BLaER1 (cell line): ENCODE results near the gene FAHD1.

Experiments used
- H3K27ac ChIP-seq: shearing (Covaris generic); formaldehyde crosslinking; 2 replicates; pipeline ENCODE4 v1.8.1; 2022
- H3K27me3 ChIP-seq: shearing (Covaris generic); formaldehyde crosslinking; 2 replicates; pipeline ENCODE4 v1.8.1; 2022
- H3K36me3 ChIP-seq: shearing (Covaris generic); formaldehyde crosslinking; 2 replicates; pipeline ENCODE4 v1.8.1; 2022
- H3K4me1 ChIP-seq: shearing (Covaris generic); formaldehyde crosslinking; 2 replicates; pipeline ENCODE4 v1.8.1; 2022
- H3K4me2 ChIP-seq: shearing (Covaris generic); formaldehyde crosslinking; 2 replicates; pipeline ENCODE4 v1.8.1; 2022
- H3K4me3 ChIP-seq: shearing (Covaris generic); formaldehyde crosslinking; 2 replicates; pipeline ENCODE4 v1.8.1; 2022
- H3K9ac ChIP-seq: shearing (Covaris generic); formaldehyde crosslinking; 2 replicates; pipeline ENCODE4 v1.8.1; 2022
- H3K9me3 ChIP-seq: shearing (Covaris generic); formaldehyde crosslinking; 2 replicates; pipeline ENCODE4 v1.8.1; 2022
- H4K20me1 ChIP-seq: shearing (Covaris generic); formaldehyde crosslinking; 2 replicates; pipeline ENCODE4 v1.8.1; 2022
- Cebpa-rat ChIP-seq: shearing (Covaris generic); IDR thresholded peaks from 2 replicates; pipeline ENCODE4 v1.8.1; 2022

The FAHD1 gene

DNA sequence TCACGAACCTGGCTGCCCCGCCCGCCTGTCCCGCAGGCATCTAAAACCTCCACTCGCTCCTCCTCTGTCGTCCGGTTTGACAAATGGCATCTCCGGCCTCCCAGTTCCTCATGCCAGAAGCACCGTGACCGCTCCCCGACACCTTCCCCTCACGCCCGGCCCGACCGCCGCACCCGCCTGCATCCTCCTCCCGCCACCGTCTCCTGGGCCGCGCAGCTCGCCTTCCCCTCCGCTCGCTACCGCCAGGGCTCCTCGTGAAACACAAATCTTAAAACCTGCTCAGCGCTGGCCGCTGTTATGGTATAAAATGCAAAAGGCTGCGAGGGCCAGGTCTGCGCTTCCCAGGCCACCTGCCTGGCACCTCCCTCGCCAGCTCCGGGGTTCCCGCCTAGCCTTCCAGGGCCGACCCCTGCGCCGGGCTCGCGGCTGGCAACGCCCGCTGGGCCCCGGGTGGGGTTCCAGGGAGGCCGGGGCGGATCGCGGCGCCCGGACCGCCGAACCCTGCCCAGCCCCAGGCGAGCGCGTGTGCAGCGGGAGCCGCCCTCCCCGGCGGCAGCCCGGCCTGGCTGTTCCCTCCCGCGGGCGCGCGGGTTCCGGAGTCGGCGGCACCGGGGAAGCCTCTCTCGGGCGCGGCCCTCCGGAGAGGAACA lies 45.1 kb upstream of the FAHD1 start:
- Histone ChIP-seq H3K9ac (peak overlapping the region; percentile 94), H3K27me3 (no peaks in the 10 kb centered on the region), H3K4me3 (peak overlapping the region; percentile 97), H3K4me1 (peaks cover 35% of the 10 kb centered on the region), H3K4me2 (peak overlapping the region; percentile 97), H3K9me3 (no peaks in the 10 kb centered on the region), H4K20me1 (peaks cover 94% of the 10 kb centered on the region), H3K36me3 (peaks cover 66% of the 10 kb centered on the region), H3K27ac (peak overlapping the region; percentile 87)
- TF ChIP-seq Cebpa-rat = no peak

DNA sequence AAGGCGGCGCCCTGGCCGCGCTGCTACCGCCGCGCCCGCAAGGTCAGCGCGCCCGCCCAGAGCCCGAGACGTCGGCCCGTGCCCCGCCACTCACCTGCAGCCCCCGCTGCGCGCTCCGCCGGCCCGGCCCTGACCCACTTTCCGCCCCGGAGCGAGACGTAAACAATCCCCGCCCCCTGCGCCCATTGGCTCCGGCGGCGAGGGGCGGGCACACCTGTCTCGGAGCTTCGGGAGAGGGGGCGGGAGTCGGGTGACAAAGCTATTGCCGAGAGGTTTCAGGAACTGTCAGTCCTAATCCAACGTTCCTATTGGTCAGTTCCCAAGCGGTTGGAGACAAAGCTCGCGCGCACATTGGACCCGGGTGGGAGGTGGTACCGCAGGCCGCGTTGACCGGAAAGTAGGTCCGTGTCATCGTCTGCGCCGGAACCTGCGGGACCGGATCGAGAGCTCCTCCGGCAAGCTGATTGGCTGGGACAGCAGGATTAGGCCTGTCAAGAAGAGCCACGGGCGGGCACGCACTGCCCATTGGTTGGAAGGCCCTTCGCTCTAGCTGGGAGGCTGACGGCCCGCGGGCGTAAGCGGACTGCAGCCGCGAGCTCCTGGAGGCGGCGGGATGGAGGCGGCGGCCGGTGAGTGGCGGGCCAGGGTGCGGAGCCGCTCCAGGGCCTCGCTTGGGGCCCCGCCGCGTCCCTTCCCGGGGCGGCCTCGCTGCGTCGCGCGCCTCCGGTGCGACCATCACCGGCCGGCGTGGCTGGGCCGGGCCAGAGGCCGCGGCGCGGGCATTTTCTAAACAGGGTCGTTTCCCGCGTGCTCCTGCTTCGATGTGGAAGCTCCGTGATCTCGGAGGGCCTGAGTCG lies 44.4 kb upstream of the FAHD1 start, which contains the start of the genes NUBP2 and SPSB3:
NUBP2 (plus strand) TSS at position 553 of the 857 bp plus-strand sequence; CDS start at position 614, 61 bp downstream.
SPSB3 (minus strand) TSS at position 164 of the 857 bp plus-strand sequence. CDS start 1,088 bp downstream, outside the sequence.
- Histone ChIP-seq H3K9ac (peak within 1 kb of the TSS; percentile 94), H4K20me1 (peaks cover 94% of the 10 kb centered on the region), H3K4me2 (peak within 1 kb of the TSS; percentile 97), H3K27ac (peak within 1 kb of the TSS; percentile 91), H3K4me1 (peaks cover 28% of the 10 kb centered on the region), H3K4me3 (peak within 1 kb of the TSS; percentile 97), H3K9me3 (no peaks in the 10 kb centered on the region), H3K27me3 (no peaks in the 10 kb centered on the region), H3K36me3 (peaks cover 66% of the 10 kb centered on the region)
- no peak for TF ChIP-seq Cebpa-rat

DNA sequence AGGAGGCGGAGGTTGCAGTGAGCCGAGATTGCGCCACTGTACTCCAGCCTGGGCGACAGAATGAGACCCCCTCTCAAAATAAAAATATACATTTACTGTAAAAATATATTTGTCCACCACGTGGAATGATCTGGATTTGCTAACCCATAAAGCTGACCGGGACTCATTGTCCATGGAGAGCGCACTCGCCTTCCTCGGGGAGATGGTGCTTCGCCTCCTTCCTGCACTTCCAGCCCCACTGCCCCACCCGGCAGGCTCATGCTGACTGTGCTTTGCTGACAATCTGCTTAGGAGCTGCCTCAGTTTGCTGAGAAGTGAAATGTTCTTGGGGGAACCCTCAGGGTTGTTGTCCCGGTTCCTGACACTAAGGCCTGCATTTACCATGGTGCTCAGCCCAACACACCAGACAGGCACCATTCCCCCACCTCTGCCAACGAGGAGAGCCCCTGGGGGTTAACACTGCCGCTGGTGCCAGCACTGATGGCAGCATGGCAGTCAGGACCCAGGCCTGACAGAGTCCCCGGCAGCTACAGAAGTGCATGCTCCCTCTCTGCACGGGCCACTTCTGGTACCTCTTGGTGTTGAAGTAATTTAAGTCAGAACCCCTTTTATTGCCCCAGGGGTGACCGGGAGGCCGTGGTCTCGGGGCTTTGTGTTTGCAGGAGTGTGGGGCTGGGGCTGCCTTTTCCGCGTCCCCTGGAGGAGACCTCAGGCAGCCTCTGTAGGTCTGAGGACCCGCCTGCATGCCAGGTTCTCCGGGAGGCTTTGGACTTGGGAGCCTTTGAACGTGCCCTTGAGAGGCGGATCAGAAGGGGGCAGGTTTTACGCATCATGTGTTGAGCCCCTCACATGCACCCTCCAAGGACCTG lies 41.8 kb upstream of the FAHD1 start:
- H3K9me3 ChIP-seq = no peaks in the 10 kb centered on the region
- H3K4me1 ChIP-seq = peaks cover 28% of the 10 kb centered on the region
- no peak overlapping the region for H3K27ac ChIP-seq
- H3K9ac ChIP-seq = no peak overlapping the region
- H4K20me1 ChIP-seq = peaks cover 94% of the 10 kb centered on the region
- H3K4me3 ChIP-seq = no peak overlapping the region
- no peak for TF ChIP-seq Cebpa-rat
- peaks cover 66% of the 10 kb centered on the region for H3K36me3 ChIP-seq
- H3K4me2 ChIP-seq = no peak overlapping the region
- H3K27me3 ChIP-seq = no peaks in the 10 kb centered on the region

DNA sequence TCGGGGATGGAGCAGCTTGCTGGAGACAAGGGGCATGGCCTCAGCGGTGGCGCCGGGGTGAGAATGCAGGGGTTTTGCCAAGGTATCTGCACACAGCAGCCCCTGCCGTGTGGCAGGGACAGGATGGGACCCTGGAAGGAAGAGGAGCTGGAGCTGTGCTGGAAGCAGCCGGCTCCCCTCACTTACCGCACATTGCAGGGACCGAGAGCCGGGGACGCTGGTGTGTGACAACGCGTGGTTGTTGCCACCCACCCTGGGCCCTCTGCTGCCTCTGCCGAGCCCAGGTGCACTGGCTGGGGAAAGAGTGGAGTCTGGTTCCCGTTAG lies 41.2 kb upstream of the FAHD1 start:
- H3K9me3 ChIP-seq = no peaks in the 10 kb centered on the region
- no peak for TF ChIP-seq Cebpa-rat
- H3K4me2 ChIP-seq = no peak overlapping the region
- H4K20me1 ChIP-seq = peaks cover 94% of the 10 kb centered on the region
- H3K4me1 ChIP-seq = peaks cover 25% of the 10 kb centered on the region
- peaks cover 66% of the 10 kb centered on the region for H3K36me3 ChIP-seq
- no peak overlapping the region for H3K4me3 ChIP-seq
- H3K27me3 ChIP-seq = no peaks in the 10 kb centered on the region
- H3K27ac ChIP-seq = no peak overlapping the region
- H3K9ac ChIP-seq = no peak overlapping the region

DNA sequence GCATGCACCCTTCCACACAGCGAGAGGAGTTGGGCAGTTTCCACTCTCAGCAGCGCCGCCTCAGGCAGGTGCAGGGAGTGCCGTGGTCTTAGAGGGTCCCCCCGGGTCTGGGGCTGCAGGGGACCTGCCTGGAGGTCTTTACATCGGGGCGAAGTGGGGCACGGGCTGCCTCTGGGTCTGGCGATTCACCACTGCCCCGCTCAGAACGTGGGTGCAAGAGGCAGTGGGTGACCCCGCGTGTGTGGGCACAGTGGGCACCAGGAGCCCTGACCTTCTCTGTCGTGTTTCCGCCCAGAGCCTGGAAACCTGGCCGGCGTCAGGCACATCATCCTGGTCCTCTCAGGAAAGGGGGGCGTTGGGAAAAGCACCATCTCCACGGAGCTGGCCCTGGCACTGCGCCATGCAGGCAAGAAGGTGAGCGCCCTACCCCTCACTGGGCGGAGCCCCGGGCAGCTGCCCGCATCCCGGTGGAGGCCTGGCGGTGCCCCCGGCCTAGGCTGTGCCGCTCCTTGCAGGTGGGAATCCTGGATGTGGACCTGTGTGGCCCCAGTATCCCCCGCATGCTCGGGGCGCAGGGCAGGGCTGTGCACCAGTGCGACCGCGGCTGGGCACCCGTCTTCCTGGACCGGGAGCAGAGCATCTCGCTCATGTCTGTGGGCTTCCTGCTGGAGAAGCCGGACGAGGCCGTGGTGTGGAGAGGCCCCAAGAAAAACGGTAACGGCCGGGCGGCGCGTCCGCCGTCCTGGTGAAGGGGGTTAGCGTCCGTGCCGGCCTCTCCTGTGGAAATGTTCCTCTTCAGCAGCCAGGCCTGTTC lies 40.6 kb upstream of the FAHD1 start:
- no peak for TF ChIP-seq Cebpa-rat
- no peak overlapping the region for H3K9ac ChIP-seq
- peaks cover 68% of the 10 kb centered on the region for H3K36me3 ChIP-seq

DNA sequence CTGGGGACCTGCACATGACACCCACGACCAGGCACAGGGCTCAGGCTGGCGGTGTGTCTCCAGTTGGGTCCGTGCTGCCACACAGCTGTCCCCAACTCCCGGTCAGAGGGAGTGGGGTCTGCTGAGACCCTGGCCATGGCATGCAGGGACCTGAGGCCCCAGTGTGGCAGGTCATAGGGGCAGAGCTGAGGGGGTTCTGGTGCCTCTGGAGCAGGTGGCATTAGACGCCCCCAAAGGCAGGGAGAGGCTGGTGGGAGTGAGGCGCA lies 40.0 kb upstream of the FAHD1 start:
- peaks cover 94% of the 10 kb centered on the region for H4K20me1 ChIP-seq
- H3K9ac ChIP-seq = no peak overlapping the region
- H3K27ac ChIP-seq = no peak overlapping the region
- no peaks in the 10 kb centered on the region for H3K9me3 ChIP-seq
- H3K4me2 ChIP-seq = no peak overlapping the region
- TF ChIP-seq Cebpa-rat = no peak
- H3K4me1 ChIP-seq = peaks cover 15% of the 10 kb centered on the region
- H3K27me3 ChIP-seq = no peaks in the 10 kb centered on the region
- peaks cover 73% of the 10 kb centered on the region for H3K36me3 ChIP-seq
- no peak overlapping the region for H3K4me3 ChIP-seq

More for the DNA sequence above, 40.6 kb upstream of the FAHD1 start:
- no peaks in the 10 kb centered on the region for H3K9me3 ChIP-seq
- H3K4me3 ChIP-seq = no peak overlapping the region
- no peak overlapping the region for H3K4me2 ChIP-seq
- H3K27ac ChIP-seq = no peak overlapping the region
- H4K20me1 ChIP-seq = peaks cover 94% of the 10 kb centered on the region
- peaks cover 19% of the 10 kb centered on the region for H3K4me1 ChIP-seq
- no peaks in the 10 kb centered on the region for H3K27me3 ChIP-seq

DNA sequence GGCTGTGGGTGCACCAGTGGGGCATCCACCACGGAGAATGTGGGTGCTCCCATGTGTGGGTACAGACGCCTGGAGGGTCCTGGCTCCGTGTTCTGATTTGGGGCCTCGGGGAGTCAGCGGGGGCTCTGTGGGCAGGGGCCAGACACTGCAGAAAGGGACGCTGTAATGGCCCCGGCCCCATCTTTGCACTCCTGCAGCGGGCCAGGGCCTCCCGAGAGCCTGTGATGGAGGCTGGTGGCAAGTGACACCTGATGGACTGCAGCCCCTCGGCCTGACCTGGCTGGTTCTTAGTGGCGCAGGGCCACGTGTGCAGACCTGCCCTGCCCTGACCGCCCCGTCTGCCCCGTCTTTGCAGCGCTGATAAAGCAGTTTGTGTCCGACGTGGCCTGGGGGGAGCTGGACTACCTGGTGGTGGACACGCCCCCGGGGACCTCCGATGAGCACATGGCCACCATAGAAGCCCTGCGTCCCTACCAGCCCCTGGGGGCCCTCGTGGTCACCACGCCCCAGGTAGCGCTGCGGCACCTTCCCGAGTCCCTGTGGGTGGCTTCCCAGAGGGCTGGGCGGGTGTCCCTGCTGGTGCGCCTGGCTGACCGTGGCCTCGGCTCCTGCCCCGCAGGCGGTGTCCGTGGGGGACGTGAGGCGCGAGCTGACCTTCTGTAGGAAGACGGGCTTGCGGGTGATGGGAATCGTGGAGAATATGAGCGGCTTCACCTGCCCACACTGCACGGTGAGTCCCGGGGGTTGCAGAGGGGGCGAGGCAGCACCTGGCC lies 39.5 kb upstream of the FAHD1 start:
- H3K4me2 ChIP-seq = no peak overlapping the region
- no peak overlapping the region for H3K27ac ChIP-seq
- H4K20me1 ChIP-seq = peaks cover 96% of the 10 kb centered on the region
- H3K9ac ChIP-seq = no peak overlapping the region
- H3K4me3 ChIP-seq = no peak overlapping the region
- H3K4me1 ChIP-seq = peaks cover 15% of the 10 kb centered on the region
- H3K36me3 ChIP-seq = peaks cover 78% of the 10 kb centered on the region
- no peaks in the 10 kb centered on the region for H3K27me3 ChIP-seq
- no peak for TF ChIP-seq Cebpa-rat
- H3K9me3 ChIP-seq = no peaks in the 10 kb centered on the region

DNA sequence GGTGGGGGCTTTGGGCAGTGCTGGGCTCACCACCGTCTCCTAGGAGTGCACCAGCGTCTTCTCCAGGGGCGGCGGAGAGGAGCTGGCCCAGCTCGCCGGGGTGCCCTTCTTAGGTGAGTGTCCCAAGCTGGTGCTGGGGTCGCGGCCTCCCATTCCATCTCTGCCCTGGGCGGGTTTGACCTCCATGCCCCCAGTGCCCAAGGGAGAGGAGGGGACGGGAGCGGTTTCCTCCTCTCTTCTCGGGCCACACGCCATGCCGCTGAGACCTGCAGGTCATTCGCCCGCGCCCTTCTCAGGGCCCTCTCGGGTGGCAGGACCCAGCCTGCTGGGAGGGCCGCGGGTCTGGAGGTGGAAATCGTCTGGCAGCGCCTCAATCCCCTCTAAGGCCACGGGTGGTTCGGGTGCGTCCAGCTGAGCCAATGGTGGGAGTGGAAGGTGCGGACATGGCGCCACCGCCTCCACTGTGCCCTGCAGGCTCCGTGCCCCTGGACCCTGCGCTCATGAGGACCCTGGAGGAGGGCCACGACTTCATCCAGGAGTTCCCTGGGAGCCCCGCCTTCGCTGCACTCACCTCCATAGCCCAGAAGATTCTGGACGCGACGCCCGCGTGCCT lies 38.8 kb upstream of the FAHD1 start:
- no peak overlapping the region for H3K4me3 ChIP-seq
- no peaks in the 10 kb centered on the region for H3K27me3 ChIP-seq
- peaks cover 15% of the 10 kb centered on the region for H3K4me1 ChIP-seq
- no peaks in the 10 kb centered on the region for H3K9me3 ChIP-seq
- H3K27ac ChIP-seq = no peak overlapping the region
- TF ChIP-seq Cebpa-rat = no peak
- H3K9ac ChIP-seq = no peak overlapping the region
- H3K4me2 ChIP-seq = no peak overlapping the region
- H4K20me1 ChIP-seq = peaks cover 96% of the 10 kb centered on the region
- peaks cover 82% of the 10 kb centered on the region for H3K36me3 ChIP-seq
